HAP-1 (cell line): ENCODE data around the gene PCSK2.

ENCODE experiments used
- DNase-seq, 2 experiments: peaks; one replicate each; pipeline ENCODE4 v3.0.0-alpha.2; 2016 to 2020; ENCODE audit warnings: low spot score in 2 of 2
- H3K27me3 ChIP-seq: fragments of 250-450 bp; sonication (Bioruptor Pico); 2 replicates; pipeline ENCODE4 v1.5.1; 2020; ENCODE audit warnings: low read depth, mild to moderate bottlenecking, moderate library complexity
- H3K36me3 ChIP-seq: fragments of 250-450 bp; sonication (Bioruptor Pico); replicated peaks from 2 replicates; pipeline ENCODE4 v1.5.1; 2020; ENCODE audit warnings: mild to moderate bottlenecking
- H3K4me1 ChIP-seq: fragments of 250-450 bp; sonication (Bioruptor Pico); 2 replicates; pipeline ENCODE4 v1.5.1; 2020; ENCODE audit warnings: mild to moderate bottlenecking
- H3K4me3 ChIP-seq: fragments of 250-450 bp; sonication (Bioruptor Pico); 2 replicates; pipeline ENCODE4 v1.5.1; 2020; ENCODE audit warnings: mild to moderate bottlenecking, moderate library complexity
- H3K9me3 ChIP-seq: fragments of 250-450 bp; sonication (Bioruptor Pico); 2 replicates; pipeline ENCODE4 v1.5.1; 2020; ENCODE audit warnings: mild to moderate bottlenecking, moderate library complexity
- in situ Hi-C: fragments of 300-500 bp; cut with MboI; formaldehyde crosslinking; loops from 3 replicates; pipeline ENCODE4 v1.14.3; 2020; ENCODE audit warnings: low sequenced_read_pairs, inconsistent platforms, mixed read lengths

PCSK2 gene

GRCh38 chr20:17510548-17510947, 283.7 kb downstream of the PCSK2 start:
- Histone ChIP-seq H3K4me3 (no peak overlapping the region), H3K9me3 (no peaks in the 10 kb centered on the region), H3K27me3 (no peaks in the 10 kb centered on the region), H3K36me3 (no peaks in the 10 kb centered on the region), H3K4me1 (no peaks in the 10 kb centered on the region)
- in situ Hi-C loops: loop anchor here (25.0 kb wide), 1 partner anchor 427 kb away; no protein-coding TSS in a partner anchor
- DNase-seq: no peak

- DNase-seq: no peak
- H3K4me1 ChIP-seq: no peaks in the 10 kb centered on the region
- no peaks in the 10 kb centered on the region for H3K27me3 ChIP-seq
- no peak overlapping the region for H3K4me3 ChIP-seq
- H3K36me3 ChIP-seq: no peaks in the 10 kb centered on the region
- H3K9me3 ChIP-seq: no peaks in the 10 kb centered on the region
- in situ Hi-C loops: loop anchor here (25.0 kb wide), 1 partner anchor 426 kb away; no protein-coding TSS in a partner anchor
Measured at GRCh38 chr20:17511401-17511800, 284.6 kb downstream of the PCSK2 start.

DNA sequence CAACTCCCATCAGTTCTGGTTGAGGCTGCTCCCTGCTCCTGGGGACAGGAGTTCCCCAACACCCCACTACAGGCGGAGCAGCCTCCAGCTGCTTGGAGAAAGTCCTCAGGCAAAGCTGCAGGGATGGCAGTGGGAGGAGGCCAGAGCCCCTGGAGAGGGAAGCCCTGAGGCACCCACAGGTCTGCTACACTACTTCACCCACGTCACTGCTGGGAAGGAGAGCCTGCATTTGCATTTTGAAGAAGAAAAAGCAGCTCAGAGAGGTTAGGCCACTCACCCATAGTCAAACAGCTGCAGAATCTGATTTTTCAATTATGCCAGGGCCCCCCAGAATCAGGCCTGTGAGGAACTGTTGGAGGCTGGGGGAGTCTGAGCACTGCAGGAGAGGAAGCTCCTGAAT, 287.1 kb downstream of the PCSK2 start:
- Histone ChIP-seq H3K27me3 (no peaks in the 10 kb centered on the region), H3K36me3 (no peaks in the 10 kb centered on the region), H3K9me3 (no peaks in the 10 kb centered on the region), H3K4me3 (no peak overlapping the region), H3K4me1 (no peaks in the 10 kb centered on the region)
- no peak for DNase-seq
- in situ Hi-C loops: loop anchor here (25.0 kb wide), 1 partner anchor 423 kb away; no protein-coding TSS in a partner anchor

- no peak overlapping the region for H3K4me3 ChIP-seq
- H3K4me1 ChIP-seq: no peaks in the 10 kb centered on the region
- no peaks in the 10 kb centered on the region for H3K9me3 ChIP-seq
- no peaks in the 10 kb centered on the region for H3K27me3 ChIP-seq
- in situ Hi-C loops: loop anchor here (25.0 kb wide), 1 partner anchor 422 kb away; no protein-coding TSS in a partner anchor
- DNase-seq: no peak
- H3K36me3 ChIP-seq: no peaks in the 10 kb centered on the region
Measured at GRCh38 chr20:17515053-17515452, 288.2 kb downstream of the PCSK2 start.

- in situ Hi-C loops: loop anchor here (25.0 kb wide), 1 partner anchor 419 kb away; no protein-coding TSS in a partner anchor
- peak in 1 of 2 experiments; percentile 25 for DNase-seq
- H3K4me3 ChIP-seq: no peak overlapping the region
- H3K27me3 ChIP-seq: no peaks in the 10 kb centered on the region
- H3K9me3 ChIP-seq: no peaks in the 10 kb centered on the region
- H3K36me3 ChIP-seq: no peaks in the 10 kb centered on the region
- H3K4me1 ChIP-seq: no peaks in the 10 kb centered on the region
Measured at GRCh38 chr20:17518339-17519052, 291.7 kb downstream of the PCSK2 start.

- no peaks in the 10 kb centered on the region for H3K9me3 ChIP-seq
- no peaks in the 10 kb centered on the region for H3K4me1 ChIP-seq
- no peaks in the 10 kb centered on the region for H3K36me3 ChIP-seq
- in situ Hi-C loops: loop anchor here (25.0 kb wide), 1 partner anchor 418 kb away; no protein-coding TSS in a partner anchor
- no peaks in the 10 kb centered on the region for H3K27me3 ChIP-seq
- DNase-seq: no peak
- no peak overlapping the region for H3K4me3 ChIP-seq
Measured at GRCh38 chr20:17519606-17520285, 292.9 kb downstream of the PCSK2 start.

DNA sequence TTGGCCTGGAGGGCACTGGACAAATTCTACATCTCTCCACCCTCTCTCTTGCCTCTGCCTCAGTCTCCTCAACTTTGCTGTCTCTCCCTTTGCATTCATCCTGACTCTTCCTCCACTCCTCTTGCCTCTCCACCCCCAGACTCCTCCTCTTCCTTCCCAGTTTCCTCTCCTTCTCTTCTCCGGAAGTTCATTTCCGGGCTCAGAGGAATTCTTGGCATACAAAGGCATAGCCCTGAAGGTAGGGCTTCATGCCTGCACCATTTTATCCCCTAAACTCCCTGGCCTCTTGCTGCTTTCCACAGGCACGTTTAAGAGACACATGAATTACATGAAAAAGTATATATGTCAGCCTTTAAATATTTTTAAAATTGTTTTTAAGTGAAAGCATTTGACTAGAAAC, 293.7 kb downstream of the PCSK2 start:
- no peak for DNase-seq
- no peaks in the 10 kb centered on the region for H3K27me3 ChIP-seq
- no peaks in the 10 kb centered on the region for H3K4me1 ChIP-seq
- in situ Hi-C loops: loop anchor here (25.0 kb wide), 1 partner anchor 417 kb away; no protein-coding TSS in a partner anchor
- H3K9me3 ChIP-seq: no peaks in the 10 kb centered on the region
- H3K4me3 ChIP-seq: no peak overlapping the region
- no peaks in the 10 kb centered on the region for H3K36me3 ChIP-seq

DNA sequence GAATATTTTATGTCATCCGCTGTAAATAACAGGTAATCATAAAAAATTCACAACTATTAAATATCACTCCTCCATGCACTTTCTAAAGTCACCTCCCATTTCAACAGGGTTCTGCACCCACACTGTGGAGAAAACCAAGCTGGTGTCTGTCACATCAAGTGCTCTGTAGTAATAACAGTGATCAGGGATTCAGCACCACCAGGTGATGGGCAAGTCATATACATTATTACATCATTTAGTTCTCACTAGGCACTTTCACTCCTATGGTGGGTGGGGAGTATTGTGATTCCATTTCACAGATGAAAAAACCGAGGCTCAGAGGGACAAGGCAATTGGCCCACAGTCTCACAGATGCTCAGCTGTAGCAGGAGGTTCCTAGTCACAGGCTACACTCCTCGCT, 295.7 kb downstream of the PCSK2 start:
- H3K4me1 ChIP-seq: no peaks in the 10 kb centered on the region
- no peak overlapping the region for H3K4me3 ChIP-seq
- no peak for DNase-seq
- no peaks in the 10 kb centered on the region for H3K36me3 ChIP-seq
- in situ Hi-C loops: loop anchor here (25.0 kb wide), 1 partner anchor 415 kb away; no protein-coding TSS in a partner anchor
- no peaks in the 10 kb centered on the region for H3K27me3 ChIP-seq
- no peaks in the 10 kb centered on the region for H3K9me3 ChIP-seq

DNA sequence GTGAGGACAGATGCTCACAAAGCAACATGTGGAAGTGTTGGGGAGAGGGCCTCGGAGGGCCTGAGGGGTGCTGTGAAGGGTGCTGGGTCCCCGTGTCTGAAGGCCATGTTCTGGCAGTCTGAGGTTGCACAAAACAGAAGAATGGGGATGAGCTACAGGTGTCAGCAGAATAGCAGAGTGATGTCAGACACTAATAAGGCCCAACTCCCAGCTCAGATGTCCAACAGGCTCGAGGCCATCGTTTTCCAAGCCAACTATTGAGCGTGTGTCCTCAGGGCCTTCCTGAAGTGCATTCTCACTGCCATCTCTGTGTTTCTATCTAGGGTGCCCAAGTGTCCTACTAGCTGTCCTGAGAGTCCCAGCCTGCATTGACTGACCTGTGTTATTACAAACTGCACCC, 296.5 kb downstream of the PCSK2 start:
- Histone ChIP-seq H3K9me3 (no peaks in the 10 kb centered on the region), H3K4me3 (no peak overlapping the region), H3K36me3 (no peaks in the 10 kb centered on the region), H3K27me3 (no peaks in the 10 kb centered on the region), H3K4me1 (no peaks in the 10 kb centered on the region)
- in situ Hi-C loops: loop anchor here (25.0 kb wide), 1 partner anchor 414 kb away; no protein-coding TSS in a partner anchor
- DNase-seq: no peak

DNA sequence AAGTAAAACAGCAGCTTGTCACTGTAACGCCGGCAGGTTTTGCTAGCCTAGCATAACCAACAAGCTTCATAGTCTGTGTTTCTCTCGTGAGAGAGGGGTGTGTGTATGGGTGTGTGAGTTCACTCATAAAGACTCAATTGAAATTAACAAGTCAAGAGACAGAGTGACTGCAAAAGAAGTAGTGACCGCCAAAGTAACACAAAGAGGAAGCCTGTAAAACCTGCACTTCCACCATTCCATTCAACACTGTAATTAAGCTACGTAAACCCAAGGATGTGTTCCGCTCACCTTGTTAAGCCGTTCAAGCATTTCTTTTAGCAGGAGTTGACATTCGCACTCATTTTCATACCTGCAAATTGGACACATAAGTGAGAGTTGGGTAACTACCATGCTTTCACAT, 297.7 kb downstream of the PCSK2 start:
- Histone ChIP-seq H3K36me3 (no peaks in the 10 kb centered on the region), H3K9me3 (no peaks in the 10 kb centered on the region), H3K27me3 (no peaks in the 10 kb centered on the region), H3K4me3 (no peak overlapping the region), H3K4me1 (no peaks in the 10 kb centered on the region)
- in situ Hi-C loops: loop anchor here (25.0 kb wide), 1 partner anchor 413 kb away; no protein-coding TSS in a partner anchor
- no peak for DNase-seq

GRCh38 chr20:17525132-17525531, 298.3 kb downstream of the PCSK2 start:
- in situ Hi-C loops: no loop called here
- no peak for DNase-seq
- Histone ChIP-seq H3K4me1 (no peaks in the 10 kb centered on the region), H3K9me3 (no peaks in the 10 kb centered on the region), H3K36me3 (no peaks in the 10 kb centered on the region), H3K27me3 (no peaks in the 10 kb centered on the region), H3K4me3 (no peak overlapping the region)

DNA sequence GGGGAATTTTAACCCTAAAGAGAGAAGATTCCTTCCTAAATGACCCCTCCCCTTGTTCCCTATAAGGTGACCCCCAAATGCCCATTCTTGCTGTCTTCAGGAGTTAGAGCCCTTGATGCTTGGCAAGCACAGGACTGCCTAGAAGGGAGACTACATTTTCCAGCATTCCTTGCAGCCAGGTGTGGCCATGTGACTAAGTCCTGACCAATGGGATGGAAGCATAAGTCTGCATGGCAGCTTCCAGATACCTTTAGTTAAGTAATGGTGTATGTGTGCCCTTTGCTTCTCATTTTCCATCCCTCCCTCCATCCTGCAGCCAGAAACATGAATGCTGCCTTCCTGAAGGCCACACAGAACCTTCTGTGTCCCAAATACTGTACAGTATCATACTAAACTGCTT, 298.8 kb downstream of the PCSK2 start:
- H3K27me3 ChIP-seq: no peaks in the 10 kb centered on the region
- no peak overlapping the region for H3K4me3 ChIP-seq
- in situ Hi-C loops: no loop called here
- H3K9me3 ChIP-seq: no peaks in the 10 kb centered on the region
- peak; percentile 27 to 52 for DNase-seq
- H3K36me3 ChIP-seq: no peaks in the 10 kb centered on the region
- H3K4me1 ChIP-seq: 0 out of 2 replicates have a peak, but pooled peaks cover 1% of the 10 kb centered on the region

- Histone ChIP-seq H3K4me1 (peaks cover 18% of the 10 kb centered on the region), H3K36me3 (no peaks in the 10 kb centered on the region), H3K27me3 (no peaks in the 10 kb centered on the region), H3K9me3 (no peaks in the 10 kb centered on the region), H3K4me3 (no peak overlapping the region)
- in situ Hi-C loops: no loop called here
- DNase-seq: no peak
Measured at GRCh38 chr20:17529586-17529985, 302.7 kb downstream of the PCSK2 start.

GRCh38 chr20:17530153-17530552, 303.3 kb downstream of the PCSK2 start:
- Histone ChIP-seq H3K4me3 (no peak overlapping the region), H3K27me3 (no peaks in the 10 kb centered on the region), H3K9me3 (no peaks in the 10 kb centered on the region), H3K36me3 (no peaks in the 10 kb centered on the region), H3K4me1 (peaks cover 18% of the 10 kb centered on the region)
- DNase-seq: no peak
- in situ Hi-C loops: no loop called here
